IMR-90 (cell line): Measurements from ENCODE around the gene HIF1A. TPM values are rescaled to one million over a fixed set of nuclear protein-coding genes. Genes with fewer than 3 reads are reported as not detected.

Experiments
- ATAC-seq: fragments of 200-7000 bp; cut with Tn5 transposase; 2 replicates; pipeline ENCODE4 v1.9.1; 2020; ENCODE audit warnings: low read depth, mild to moderate bottlenecking, moderate library complexity
- BruUV-seq: library from RNA; stranded (reverse); fragments of 400-500 nt; replicated peaks from 2 replicates; lab custom pipeline; 2021; lab: Mats Ljungman, UMichigan
- CTCF ChIA-PET: fragments of 300-600 bp; formaldehyde crosslinking; extraction: SDS; loops from one replicate; lab custom pipeline; 2021; ENCODE audit warnings: antibody characterized with exemption; lab: Yijun Ruan, JAX
- POLR2A ChIA-PET: fragments of 300-600 bp; sonication (Branson Sonifier 250); formaldehyde crosslinking; loops from one replicate; lab custom pipeline; 2022; ENCODE audit warnings: antibody characterized with exemption; ENCODE audit not compliant: unreplicated experiment; lab: Charles Lee
- DNase-seq: peaks from one replicate; pipeline ENCODE4 v3.0.0; 2013
- H2AFZ ChIP-seq: replicated peaks from 2 replicates; pipeline ENCODE3; 2013; ENCODE audit warnings: low read length, mild to moderate bottlenecking; ENCODE audit not compliant: poor library complexity
- H2AK5ac ChIP-seq: 2 replicates; pipeline ENCODE4 v1.6.1; 2013; ENCODE audit warnings: low read depth, low read length, inconsistent platforms
- H2AK9ac ChIP-seq: replicated peaks from 2 replicates; pipeline ENCODE3; 2013; ENCODE audit warnings: mild to moderate bottlenecking, low read depth, low read length, moderate library complexity; ENCODE audit not compliant: poor library complexity
- H2BK120ac ChIP-seq: 2 replicates; pipeline ENCODE4 v1.6.1; 2013; ENCODE audit warnings: low read depth, low read length, inconsistent platforms
- H2BK15ac ChIP-seq: 3 replicates; pipeline ENCODE4 v1.6.1; 2013; ENCODE audit warnings: low read depth, low read length, inconsistent platforms
- H2BK20ac ChIP-seq: 2 replicates; pipeline ENCODE4 v1.6.1; 2013; ENCODE audit warnings: low read depth, mild to moderate bottlenecking, inconsistent platforms, low read length, moderate library complexity
- H2BK5ac ChIP-seq: 2 replicates; pipeline ENCODE4 v1.6.1; 2013; ENCODE audit warnings: mild to moderate bottlenecking, low read depth, low read length, inconsistent platforms; ENCODE audit not compliant: poor library complexity, severe bottlenecking
- H3K14ac ChIP-seq: replicated peaks from 2 replicates; pipeline ENCODE4 v1.6.1; 2013; ENCODE audit warnings: low read depth, low read length, inconsistent platforms
- H3K18ac ChIP-seq: 2 replicates; pipeline ENCODE4 v1.6.1; 2013; ENCODE audit warnings: low read depth, low read length, control low read depth
- H3K23ac ChIP-seq: 2 replicates; pipeline ENCODE4 v1.6.1; 2013; ENCODE audit warnings: low read depth, low read length, inconsistent platforms
- H3K27ac ChIP-seq: 2 replicates; pipeline ENCODE4 v1.5.1; 2013; ENCODE audit warnings: mild to moderate bottlenecking, control low read depth, low read length; ENCODE audit not compliant: insufficient read depth
- H3K27me3 ChIP-seq: 2 replicates; pipeline ENCODE4 v1.6.1; 2013; ENCODE audit warnings: low read length; ENCODE audit not compliant: control insufficient read depth, insufficient read depth
- H3K36me3 ChIP-seq: 2 replicates; pipeline ENCODE4 v1.6.1; 2013; ENCODE audit warnings: low read length, mixed read lengths; ENCODE audit not compliant: control insufficient read depth, insufficient read depth
- H3K4ac ChIP-seq: 2 replicates; pipeline ENCODE4 v1.6.1; 2013; ENCODE audit warnings: low read depth, low read length, inconsistent platforms
- H3K4me1 ChIP-seq: 2 replicates; pipeline ENCODE4 v1.6.1; 2013; ENCODE audit warnings: low read length, mixed read lengths; ENCODE audit not compliant: control insufficient read depth, insufficient read depth
- H3K4me2 ChIP-seq: 2 replicates; pipeline ENCODE4 v1.6.1; 2013; ENCODE audit warnings: low read depth, mild to moderate bottlenecking, control low read depth, low read length, moderate library complexity
- H3K4me3 ChIP-seq: 2 replicates; pipeline ENCODE4 v1.5.1; 2013; ENCODE audit warnings: low read depth, mild to moderate bottlenecking, control low read depth, low read length, moderate library complexity; ENCODE audit not compliant: insufficient read depth
- H3K56ac ChIP-seq: 2 replicates; pipeline ENCODE4 v1.6.1; 2013; ENCODE audit warnings: low read length, inconsistent platforms; ENCODE audit not compliant: insufficient read depth; ENCODE audit errors: extremely low read depth
- H3K79me1 ChIP-seq, 2 experiments: 2 replicates each; pipeline ENCODE4 v1.6.1; 2013; ENCODE audit warnings: low read length in 2 of 2, inconsistent platforms in 1 of 2, low read depth in 1 of 2
- H3K9ac ChIP-seq: 2 replicates; pipeline ENCODE4 v1.6.1; 2013; ENCODE audit warnings: low read depth, low read length, control low read depth
- H3K9me1 ChIP-seq: 2 replicates; pipeline ENCODE4 v1.6.1; 2013; ENCODE audit warnings: low read length, inconsistent platforms; ENCODE audit not compliant: insufficient read depth
- H3K9me3 ChIP-seq: 2 replicates; pipeline ENCODE4 v1.6.1; 2013; ENCODE audit warnings: low read length; ENCODE audit not compliant: control insufficient read depth, insufficient read depth
- H4K20me1 ChIP-seq: 2 replicates; pipeline ENCODE4 v1.6.1; 2013; ENCODE audit warnings: low read length, inconsistent platforms; ENCODE audit not compliant: insufficient read depth
- H4K5ac ChIP-seq: 2 replicates; pipeline ENCODE4 v1.6.1; 2013; ENCODE audit warnings: mild to moderate bottlenecking, low read depth, low read length, control low read depth
- H4K8ac ChIP-seq, 2 experiments: 2 replicates each; pipeline ENCODE4 v1.6.1; 2013; ENCODE audit warnings: low read depth in 2 of 2, low read length in 2 of 2, control low read depth in 1 of 2, inconsistent platforms in 1 of 2
- H4K91ac ChIP-seq: 2 replicates; pipeline ENCODE4 v1.6.1; 2013; ENCODE audit warnings: low read depth, low read length, inconsistent platforms; ENCODE audit not compliant: insufficient read depth
- CEBPB ChIP-seq: IDR thresholded peaks from 2 replicates; pipeline ENCODE4 v1.6.1; 2012; ENCODE audit warnings: low read depth, low read length, improper control_type of control experiment
- FOS ChIP-seq: fragments of 150-350 bp; IDR thresholded peaks from 2 replicates; pipeline ENCODE4 v1.6.1; 2016; ENCODE audit warnings: low read depth, low read length
- MAZ ChIP-seq: IDR thresholded peaks from 2 replicates; pipeline ENCODE4 v1.6.1; 2012; ENCODE audit warnings: low read depth, mild to moderate bottlenecking, low read length, improper control_type of control experiment, moderate library complexity, borderline replicate concordance
- RAD21 ChIP-seq: IDR thresholded peaks from 2 replicates; pipeline ENCODE4 v1.6.1; 2012; ENCODE audit warnings: low read length, improper control_type of control experiment
- RCOR1 ChIP-seq: IDR thresholded peaks from 2 replicates; pipeline ENCODE4 v1.6.1; 2012; ENCODE audit warnings: mild to moderate bottlenecking, low read length, improper control_type of control experiment; ENCODE audit not compliant: insufficient replicate concordance
- RFX5 ChIP-seq: IDR thresholded peaks from 2 replicates; pipeline ENCODE4 v1.8.0; 2012; ENCODE audit warnings: low read depth, mild to moderate bottlenecking, low read length, moderate library complexity
- SMC3 ChIP-seq: fragments of 150-350 bp; IDR thresholded peaks from 2 replicates; pipeline ENCODE4 v1.6.1; 2016; ENCODE audit warnings: low read depth, mild to moderate bottlenecking, antibody characterized with exemption, low read length, moderate library complexity
- WGBS, 2 experiments: methylation state at CpG; one replicate each; pipeline versions ENCODE4 v1.1.5 to v1.1.7; 2013; ENCODE audit warnings: missing lambda C conversion rate in 2 of 2; ENCODE audit not compliant: insufficient read length in 1 of 2; ENCODE audit errors: extremely low coverage in 2 of 2; 5-methylcytosine and 5-hydroxymethylcytosine counted together
- dilution Hi-C: fragments of 300-500 bp; cut with HindIII; formaldehyde crosslinking; loops from one replicate; pipeline ENCODE4 v1.14.3; 2018; ENCODE audit warnings: low sequenced_read_pairs; ENCODE audit not compliant: unreplicated experiment
- in situ Hi-C: fragments of 300-500 bp; cut with MboI; formaldehyde crosslinking; loops from 3 replicates; pipeline ENCODE4 v1.14.3; 2019; ENCODE audit warnings: low sequenced_read_pairs, inconsistent platforms, mixed read lengths
- intact Hi-C: fragments of 100-400 bp; cut with micrococcal nuclease; formaldehyde crosslinking; loops from 2 replicates; pipeline ENCODE4 v1.10.0; 2022
- polyA plus RNA-seq, 3 experiments: library from polyadenylated mRNA; depleted of rRNA; stranded (reverse); fragments of >200 nt; gene quantifications; 2 replicates each; pipeline ENCODE4 v1.2.3, GENCODE V29; 2012; ENCODE audit warnings: low replicate concordance in 1 of 3
- total RNA-seq: library from RNA; depleted of rRNA; stranded (reverse); fragments of >200 nt; gene quantifications from 2 replicates; pipeline ENCODE4 v1.2.3, GENCODE V29; 2012
- TF ChIP-seq, protein P1 (sequence below): fragments of 150-350 bp; IDR thresholded peaks from 2 replicates; pipeline ENCODE4 v1.6.1; 2017; ENCODE audit warnings: mild to moderate bottlenecking, antibody characterized with exemption, low read length, low read depth
- TF ChIP-seq, protein P2 (sequence below): conservative IDR thresholded peaks from 2 replicates; pipeline ENCODE4 v1.5.1; 2012; ENCODE audit warnings: mild to moderate bottlenecking, low read depth, low read length, improper control_type of control experiment
- TF ChIP-seq, protein P3 (sequence below): fragments of 150-350 bp; IDR thresholded peaks from 2 replicates; pipeline ENCODE4 v1.6.1; 2016; ENCODE audit warnings: low read depth, mild to moderate bottlenecking, low read length, moderate library complexity, borderline replicate concordance

HIF1A gene
- total and polyA plus RNA-seq, 2 of the 4 experiments (the other 2 are of a cell fraction): 128 to 301 TPM

DNA sequence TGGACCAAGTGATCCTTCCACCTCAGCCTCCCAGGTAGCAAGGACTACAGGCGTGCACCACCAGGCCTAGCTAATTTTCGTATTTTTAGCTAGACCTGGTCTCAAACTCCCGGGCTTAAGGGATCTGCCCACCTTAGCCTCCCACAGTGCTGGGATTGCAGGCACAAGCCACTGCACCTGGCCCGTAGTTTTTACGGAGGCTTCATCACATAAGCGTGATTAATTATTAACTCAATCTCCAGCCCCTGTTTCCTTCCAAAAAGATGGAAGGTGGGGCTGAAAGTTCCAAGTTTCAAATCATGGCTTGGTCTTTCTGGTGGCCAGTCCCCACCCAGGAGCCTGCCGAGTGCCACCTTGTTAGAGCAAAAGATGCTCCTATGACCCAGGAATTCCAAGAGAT, 22.5 kb upstream of the HIF1A start:
- no peaks in the 10 kb centered on the region; the same call in 1 of the 2 replicates for H3K9me1 ChIP-seq
- BruUV-seq: no TSS peak
- no peaks in the 10 kb centered on the region for H3K36me3 ChIP-seq
- no peak overlapping the region for H3K18ac ChIP-seq
- peak overlapping the region in 1 of 2 experiments; percentile 14; a peak in 1 of 4 replicates for H4K8ac ChIP-seq
- H4K20me1 ChIP-seq: no peaks in the 10 kb centered on the region
- no peak overlapping the region for H4K5ac ChIP-seq
- H3K4ac ChIP-seq: peak overlapping the region; percentile 52; the same call in 1 of the 2 replicates
- no peak overlapping the region for H3K27ac ChIP-seq
- ATAC-seq: no peak
- H3K4me3 ChIP-seq: no peak overlapping the region
- H2BK20ac ChIP-seq: peak overlapping the region; percentile 63
- no peaks in the 10 kb centered on the region; the same call in 1 of the 2 replicates for H3K4me1 ChIP-seq
- 0 out of 2 replicates have a peak overlapping the region, but pooled peaks have one; percentile 42 for H3K14ac ChIP-seq
- no peak overlapping the region for H3K4me2 ChIP-seq
- H2AK9ac ChIP-seq: peak overlapping the region; percentile 82
- TF ChIP-seq SMC3 (no peak), RAD21 (no peak), FOS (no peak), CEBPB (no peak), MAZ (no peak), RFX5 (no peak), RCOR1 (no peak)
- TF ChIP-seq, protein P1, sequence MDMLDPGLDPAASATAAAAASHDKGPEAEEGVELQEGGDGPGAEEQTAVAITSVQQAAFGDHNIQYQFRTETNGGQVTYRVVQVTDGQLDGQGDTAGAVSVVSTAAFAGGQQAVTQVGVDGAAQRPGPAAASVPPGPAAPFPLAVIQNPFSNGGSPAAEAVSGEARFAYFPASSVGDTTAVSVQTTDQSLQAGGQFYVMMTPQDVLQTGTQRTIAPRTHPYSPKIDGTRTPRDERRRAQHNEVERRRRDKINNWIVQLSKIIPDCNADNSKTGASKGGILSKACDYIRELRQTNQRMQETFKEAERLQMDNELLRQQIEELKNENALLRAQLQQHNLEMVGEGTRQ: no peak
- TF ChIP-seq, protein P2, sequence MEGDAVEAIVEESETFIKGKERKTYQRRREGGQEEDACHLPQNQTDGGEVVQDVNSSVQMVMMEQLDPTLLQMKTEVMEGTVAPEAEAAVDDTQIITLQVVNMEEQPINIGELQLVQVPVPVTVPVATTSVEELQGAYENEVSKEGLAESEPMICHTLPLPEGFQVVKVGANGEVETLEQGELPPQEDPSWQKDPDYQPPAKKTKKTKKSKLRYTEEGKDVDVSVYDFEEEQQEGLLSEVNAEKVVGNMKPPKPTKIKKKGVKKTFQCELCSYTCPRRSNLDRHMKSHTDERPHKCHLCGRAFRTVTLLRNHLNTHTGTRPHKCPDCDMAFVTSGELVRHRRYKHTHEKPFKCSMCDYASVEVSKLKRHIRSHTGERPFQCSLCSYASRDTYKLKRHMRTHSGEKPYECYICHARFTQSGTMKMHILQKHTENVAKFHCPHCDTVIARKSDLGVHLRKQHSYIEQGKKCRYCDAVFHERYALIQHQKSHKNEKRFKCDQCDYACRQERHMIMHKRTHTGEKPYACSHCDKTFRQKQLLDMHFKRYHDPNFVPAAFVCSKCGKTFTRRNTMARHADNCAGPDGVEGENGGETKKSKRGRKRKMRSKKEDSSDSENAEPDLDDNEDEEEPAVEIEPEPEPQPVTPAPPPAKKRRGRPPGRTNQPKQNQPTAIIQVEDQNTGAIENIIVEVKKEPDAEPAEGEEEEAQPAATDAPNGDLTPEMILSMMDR: no peak
- TF ChIP-seq, protein P3, sequence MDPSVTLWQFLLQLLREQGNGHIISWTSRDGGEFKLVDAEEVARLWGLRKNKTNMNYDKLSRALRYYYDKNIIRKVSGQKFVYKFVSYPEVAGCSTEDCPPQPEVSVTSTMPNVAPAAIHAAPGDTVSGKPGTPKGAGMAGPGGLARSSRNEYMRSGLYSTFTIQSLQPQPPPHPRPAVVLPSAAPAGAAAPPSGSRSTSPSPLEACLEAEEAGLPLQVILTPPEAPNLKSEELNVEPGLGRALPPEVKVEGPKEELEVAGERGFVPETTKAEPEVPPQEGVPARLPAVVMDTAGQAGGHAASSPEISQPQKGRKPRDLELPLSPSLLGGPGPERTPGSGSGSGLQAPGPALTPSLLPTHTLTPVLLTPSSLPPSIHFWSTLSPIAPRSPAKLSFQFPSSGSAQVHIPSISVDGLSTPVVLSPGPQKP: no peak
- in situ Hi-C loops (no loop called here), intact Hi-C loops (no loop called here), dilution Hi-C loops (no loop called here)
- peak overlapping the region; percentile 11; the same call in 1 of the 2 replicates for H4K91ac ChIP-seq
- no CpG with 5 or more reads among the region's 7 CpGs for WGBS, 2 experiments
- no peak overlapping the region for H3K9ac ChIP-seq
- peak overlapping the region; percentile 65; the same call in 1 of the 3 replicates for H2BK15ac ChIP-seq
- H2BK5ac ChIP-seq: no peak overlapping the region
- ChIA-PET CTCF (no interaction called here), POLR2A (no interaction called here)
- no peak overlapping the region for H3K56ac ChIP-seq
- no peaks in the 10 kb centered on the region for H3K27me3 ChIP-seq
- H2AFZ ChIP-seq: peak overlapping the region; percentile 43
- no peaks in the 10 kb centered on the region; a peak in 1 of 4 replicates for H3K79me1 ChIP-seq
- H3K9me3 ChIP-seq: no peaks in the 10 kb centered on the region
- H2BK120ac ChIP-seq: peak overlapping the region; percentile 57; the same call in 1 of the 2 replicates
- H3K23ac ChIP-seq: no peak overlapping the region
- DNase-seq: no peak
- peak overlapping the region; percentile 8; the same call in 1 of the 2 replicates for H2AK5ac ChIP-seq
